ENCODE results near the gene MAP3K20. TPM values are rescaled to one million over a fixed set of nuclear protein-coding genes. Genes with fewer than 3 reads are reported as not detected.
A peak's percentile ranks its signal among the peaks of the same experiment; 100 is the strongest.

The MAP3K20 gene
- polyA plus RNA-seq, 1 of the 3 experiments (the other 2 are of a cell fraction) = 8.5 TPM

GRCh38 chr2:173187941-173188788 is 112.5 kb downstream of the MAP3K20 start:
- H3K9ac ChIP-seq = no peak overlapping the region; the same call in 1 of the 2 replicates
- ChIA-PET POLR2A (no interaction called here), CTCF (interaction anchor here (1.1 to 2.0 kb wide), 3 partner anchors 160 to 382 kb away, joined by 3 to 9 read pairs (median 6); no protein-coding TSS in a partner anchor)
- no peak for DNase-seq
- no peak overlapping the region for H3K4me3 ChIP-seq (ENCODE audit: low read depth in 2 of 2, low read length in 1 of 2)
- TF ChIP-seq JUND (IDR thresholded peaks at IDR 0.05) (no peak), PBX3 (IDR thresholded peaks at IDR 0.05) (peak; percentile 23; the same call in 1 of the 2 replicates), SMC3 (IDR thresholded peaks at IDR 0.05; ENCODE audit: low read depth, low read length) (no peak), NFIC (IDR thresholded peaks at IDR 0.05; ENCODE audit: borderline replicate concordance) (peak; percentile 39; the same call in 1 of the 2 replicates), TCF12 (IDR thresholded peaks at IDR 0.05) (peak; percentile 24), TEAD4 (IDR thresholded peaks at IDR 0.05; ENCODE audit: borderline replicate concordance, insufficient read depth) (no peak), FOSL2 (IDR thresholded peaks at IDR 0.05; ENCODE audit: borderline replicate concordance, low read depth) (no peak), GATA2 (CRISPR knock-in tag; IDR thresholded peaks at IDR 0.05) (no peak), RFX5 (IDR thresholded peaks at IDR 0.05; ENCODE audit: low read length) (no peak), FOXJ3 (CRISPR knock-in tag; IDR thresholded peaks at IDR 0.05) (no peak), RXRA (IDR thresholded peaks at IDR 0.05; ENCODE audit: borderline replicate concordance, low read depth) (no peak), MEF2A (IDR thresholded peaks at IDR 0.05; ENCODE audit: borderline replicate concordance, low read depth) (peak; percentile 41; the same call in 1 of the 2 replicates), FOXM1 (IDR thresholded peaks at IDR 0.05; ENCODE audit: low read depth) (no peak), GABPA (IDR thresholded peaks at IDR 0.05; ENCODE audit: low read depth) (no peak), ELF1 (IDR thresholded peaks at IDR 0.05) (no peak), EZH2phosphoT487 (IDR thresholded peaks at IDR 0.05; ENCODE audit: borderline replicate concordance, low read depth) (no peak), MXI1 (IDR thresholded peaks at IDR 0.05; ENCODE audit: low read depth, low read length) (no peak), SIN3A (IDR thresholded peaks at IDR 0.05; ENCODE audit: borderline replicate concordance, low read depth, low read length) (no peak)
- TF ChIP-seq, protein P1, sequence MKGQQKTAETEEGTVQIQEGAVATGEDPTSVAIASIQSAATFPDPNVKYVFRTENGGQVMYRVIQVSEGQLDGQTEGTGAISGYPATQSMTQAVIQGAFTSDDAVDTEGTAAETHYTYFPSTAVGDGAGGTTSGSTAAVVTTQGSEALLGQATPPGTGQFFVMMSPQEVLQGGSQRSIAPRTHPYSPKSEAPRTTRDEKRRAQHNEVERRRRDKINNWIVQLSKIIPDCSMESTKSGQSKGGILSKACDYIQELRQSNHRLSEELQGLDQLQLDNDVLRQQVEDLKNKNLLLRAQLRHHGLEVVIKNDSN (IDR thresholded peaks at IDR 0.05; ENCODE audit: borderline replicate concordance, low read depth) = no peak
- TF ChIP-seq, protein P2, sequence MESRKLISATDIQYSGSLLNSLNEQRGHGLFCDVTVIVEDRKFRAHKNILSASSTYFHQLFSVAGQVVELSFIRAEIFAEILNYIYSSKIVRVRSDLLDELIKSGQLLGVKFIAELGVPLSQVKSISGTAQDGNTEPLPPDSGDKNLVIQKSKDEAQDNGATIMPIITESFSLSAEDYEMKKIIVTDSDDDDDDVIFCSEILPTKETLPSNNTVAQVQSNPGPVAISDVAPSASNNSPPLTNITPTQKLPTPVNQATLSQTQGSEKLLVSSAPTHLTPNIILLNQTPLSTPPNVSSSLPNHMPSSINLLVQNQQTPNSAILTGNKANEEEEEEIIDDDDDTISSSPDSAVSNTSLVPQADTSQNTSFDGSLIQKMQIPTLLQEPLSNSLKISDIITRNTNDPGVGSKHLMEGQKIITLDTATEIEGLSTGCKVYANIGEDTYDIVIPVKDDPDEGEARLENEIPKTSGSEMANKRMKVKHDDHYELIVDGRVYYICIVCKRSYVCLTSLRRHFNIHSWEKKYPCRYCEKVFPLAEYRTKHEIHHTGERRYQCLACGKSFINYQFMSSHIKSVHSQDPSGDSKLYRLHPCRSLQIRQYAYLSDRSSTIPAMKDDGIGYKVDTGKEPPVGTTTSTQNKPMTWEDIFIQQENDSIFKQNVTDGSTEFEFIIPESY (IDR thresholded peaks at IDR 0.05; ENCODE audit: borderline replicate concordance, low read depth) = no peak
- TF ChIP-seq, protein P3, sequence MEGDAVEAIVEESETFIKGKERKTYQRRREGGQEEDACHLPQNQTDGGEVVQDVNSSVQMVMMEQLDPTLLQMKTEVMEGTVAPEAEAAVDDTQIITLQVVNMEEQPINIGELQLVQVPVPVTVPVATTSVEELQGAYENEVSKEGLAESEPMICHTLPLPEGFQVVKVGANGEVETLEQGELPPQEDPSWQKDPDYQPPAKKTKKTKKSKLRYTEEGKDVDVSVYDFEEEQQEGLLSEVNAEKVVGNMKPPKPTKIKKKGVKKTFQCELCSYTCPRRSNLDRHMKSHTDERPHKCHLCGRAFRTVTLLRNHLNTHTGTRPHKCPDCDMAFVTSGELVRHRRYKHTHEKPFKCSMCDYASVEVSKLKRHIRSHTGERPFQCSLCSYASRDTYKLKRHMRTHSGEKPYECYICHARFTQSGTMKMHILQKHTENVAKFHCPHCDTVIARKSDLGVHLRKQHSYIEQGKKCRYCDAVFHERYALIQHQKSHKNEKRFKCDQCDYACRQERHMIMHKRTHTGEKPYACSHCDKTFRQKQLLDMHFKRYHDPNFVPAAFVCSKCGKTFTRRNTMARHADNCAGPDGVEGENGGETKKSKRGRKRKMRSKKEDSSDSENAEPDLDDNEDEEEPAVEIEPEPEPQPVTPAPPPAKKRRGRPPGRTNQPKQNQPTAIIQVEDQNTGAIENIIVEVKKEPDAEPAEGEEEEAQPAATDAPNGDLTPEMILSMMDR (IDR thresholded peaks at IDR 0.05) = no peak
- TF ChIP-seq, protein P4, sequence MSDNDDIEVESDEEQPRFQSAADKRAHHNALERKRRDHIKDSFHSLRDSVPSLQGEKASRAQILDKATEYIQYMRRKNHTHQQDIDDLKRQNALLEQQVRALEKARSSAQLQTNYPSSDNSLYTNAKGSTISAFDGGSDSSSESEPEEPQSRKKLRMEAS (IDR thresholded peaks at IDR 0.05; ENCODE audit: low read depth) = no peak
- TF ChIP-seq, protein P5, sequence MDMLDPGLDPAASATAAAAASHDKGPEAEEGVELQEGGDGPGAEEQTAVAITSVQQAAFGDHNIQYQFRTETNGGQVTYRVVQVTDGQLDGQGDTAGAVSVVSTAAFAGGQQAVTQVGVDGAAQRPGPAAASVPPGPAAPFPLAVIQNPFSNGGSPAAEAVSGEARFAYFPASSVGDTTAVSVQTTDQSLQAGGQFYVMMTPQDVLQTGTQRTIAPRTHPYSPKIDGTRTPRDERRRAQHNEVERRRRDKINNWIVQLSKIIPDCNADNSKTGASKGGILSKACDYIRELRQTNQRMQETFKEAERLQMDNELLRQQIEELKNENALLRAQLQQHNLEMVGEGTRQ (IDR thresholded peaks at IDR 0.05; ENCODE audit: borderline replicate concordance, low read depth, low read length) = no peak
- 83% methylated on average over 6 of the region's 6 CpGs for WGBS (ENCODE audit: low lambda C conversion rate)
- no peaks in the 10 kb centered on the region for H3K79me2 ChIP-seq (ENCODE audit: insufficient read depth)
- no peaks in the 10 kb centered on the region for H3K9me2 ChIP-seq
- H2AFZ ChIP-seq (ENCODE audit: low read depth) = no peak overlapping the region
- H4K20me1 ChIP-seq (ENCODE audit: insufficient read depth) = no peaks in the 10 kb centered on the region
- peaks cover 0 to 36% of the 10 kb centered on the region in 2 experiments; a peak in 3 of 4 replicates for H3K4me1 ChIP-seq (ENCODE audit: control insufficient read depth in 1 of 2, insufficient read depth in 2 of 2, low read depth in 1 of 2, low read length in 1 of 2)
- peaks cover 13 to 14% of the 10 kb centered on the region in 2 experiments for H3K36me3 ChIP-seq (replicated peaks in 1 of 2; ENCODE audit: control insufficient read depth in 1 of 2, insufficient read depth in 2 of 2, low read length in 1 of 2)
- H3K27me3 ChIP-seq (ENCODE audit: insufficient read depth) = no peaks in the 10 kb centered on the region
- peak overlapping the region; percentile 28 to 59; a peak in 3 of 4 replicates for H3K27ac ChIP-seq (ENCODE audit: low read depth in 2 of 2, low read length in 1 of 2)
- no peaks in the 10 kb centered on the region for H3K9me3 ChIP-seq
- peaks cover 29% of the 10 kb centered on the region for H3F3A ChIP-seq (replicated peaks; ENCODE audit: insufficient read depth)
- H3K4me2 ChIP-seq = peak overlapping the region; percentile 14; the same call in 1 of the 2 replicates

Measured in SK-N-SH (cell line).